Posterior vena cava (tissue), 2 donors: Measurements from ENCODE around the gene ZNF317. TPM values are rescaled to one million over a fixed set of nuclear protein-coding genes. Genes with fewer than 3 reads are reported as not detected.

Experiments used
- DNase-seq: peaks from one replicate; pipeline ENCODE4 v3.0.0-alpha.2; 2020; ENCODE audit warnings: low spot score
- intact Hi-C, 2 donors: fragments of 100-400 bp; cut with DNase I; formaldehyde crosslinking; loops; one replicate each; pipeline versions ENCODE4 v1.14.1 to v1.14.2; 2022 to 2023
- long read RNA-seq, 2 donors: library from polyadenylated mRNA; unstranded; transcript quantifications; one replicate each; pipeline ENCODE4 v2.0.0, GENCODE V29; 2020 to 2021
- total RNA-seq, 2 donors: library from RNA; stranded (reverse); fragmentation: NEBNext Ultra II Directional; extraction: Animal tissue kit (Norgen Biotek cat#: 25700); gene quantifications; one replicate each; pipeline ENCODE4 v1.2.1, GENCODE V29; 2021
- donor health status: DM: yes; HTN: yes; CAD: no.
- donor health status: DM: yes; HTN: yes; CAD: no.

ZNF317 gene
- 10 to 100 TPM; 16.5 to 22.7 TPM for total RNA-seq
- long read RNA-seq, donor 1, full-length matches to known transcripts = 5 of 8 reads
- long read RNA-seq, donor 1, partial matches to known transcripts = 0 of 8 reads
- long read RNA-seq, donor 1, other reads (novel, unspliced or antisense) = 3 of 8 reads
- long read RNA-seq, donor 2, full-length matches to known transcripts = 2 of 4 reads
- long read RNA-seq, donor 2, partial matches to known transcripts = 1 of 4 reads
- long read RNA-seq, donor 2, other reads (novel, unspliced or antisense) = 1 of 4 reads

DNA sequence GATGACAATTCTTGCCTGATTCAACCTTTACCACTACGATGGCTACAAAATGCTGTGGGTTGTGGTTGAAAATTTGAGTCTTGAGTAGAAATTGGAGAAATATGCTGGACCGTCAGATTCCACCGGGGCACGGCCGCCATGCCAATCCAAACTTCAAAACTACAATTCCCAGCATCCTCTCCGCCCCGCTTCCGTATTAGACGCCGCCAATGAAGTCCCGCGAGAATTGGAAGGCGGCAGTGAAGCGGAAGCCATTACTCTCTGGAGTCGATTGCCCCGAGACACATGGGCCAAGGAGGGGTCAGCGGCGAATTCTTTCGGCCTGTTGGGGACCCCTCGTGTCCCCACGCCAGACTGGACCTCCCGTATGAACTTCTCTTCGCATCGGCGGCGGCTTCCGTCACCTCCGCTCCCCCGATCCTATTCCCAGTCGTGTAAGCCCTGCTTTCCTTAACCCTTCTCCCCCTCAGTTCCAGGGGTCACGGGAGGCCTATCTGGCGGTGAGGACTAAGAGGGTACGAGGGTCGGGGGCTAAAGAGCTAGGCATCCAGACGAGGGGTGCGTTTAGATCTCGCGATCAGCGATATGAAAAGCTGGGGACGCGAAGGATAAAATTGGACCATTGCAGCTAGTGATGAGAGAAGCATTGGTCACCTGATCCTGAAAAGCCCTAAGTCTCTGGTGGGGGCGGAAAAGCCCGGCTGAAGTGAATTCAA is at the start of gene ZNF317:
Gene ZNF317 (plus strand): TSS at position 239 of the 716 bp plus-strand sequence. CDS start 15,620 bp downstream, outside the sequence.
- intact Hi-C loops = no loop called here
- DNase-seq = peak; percentile 97

DNA sequence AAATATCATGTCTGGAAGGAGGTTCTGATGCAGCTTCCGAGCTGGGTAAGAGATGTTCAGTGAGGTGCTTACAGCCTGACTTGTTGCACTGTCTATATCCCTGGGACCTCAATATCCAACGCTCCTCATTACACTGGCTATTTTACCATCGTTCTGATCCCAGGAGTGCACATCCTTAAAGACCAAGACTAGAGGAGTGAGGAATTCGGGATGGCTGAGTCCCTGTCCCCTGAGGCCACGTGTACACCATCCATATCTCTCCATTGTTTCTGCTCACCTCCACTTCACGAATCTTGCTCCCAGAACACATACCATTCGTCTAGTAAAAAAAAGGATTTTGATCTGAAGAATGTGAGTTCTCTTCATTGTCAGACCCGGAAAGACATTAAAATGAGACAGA is 32.8 kb upstream of the ZNF317 start, which contains the start of gene OR7G2:
Gene OR7G2 (minus strand): TSS at position 101 of the 400 bp plus-strand sequence. CDS start 4,232 bp downstream, outside the sequence.
- no peak for DNase-seq
- intact Hi-C loops = no loop called here

DNA sequence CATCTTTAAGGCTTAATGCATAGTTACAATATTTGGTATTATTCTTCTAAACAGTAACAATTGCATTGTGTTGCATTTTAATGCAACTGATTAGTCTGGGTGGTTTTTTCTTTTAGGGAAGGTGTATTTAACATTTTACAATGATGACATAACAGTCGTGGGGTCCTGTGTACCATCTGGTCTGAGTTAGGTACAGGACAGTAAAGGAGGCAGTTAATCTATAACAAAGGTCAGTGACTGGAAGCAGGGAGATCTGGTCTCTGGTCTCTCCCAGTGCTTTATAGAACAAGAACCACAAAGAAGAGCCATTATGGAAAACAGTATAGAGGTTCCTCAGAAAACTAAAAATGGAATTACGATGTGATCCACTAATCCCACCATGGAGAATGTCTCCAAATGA is 30.2 kb upstream of the ZNF317 start:
- DNase-seq = no peak
- intact Hi-C loops = no loop called here

GRCh38 chr19:9115307-9115813 is 24.8 kb upstream of the ZNF317 start, which contains the start of gene OR7G1:
TSS of gene OR7G1 (minus strand) at chr19:9115763. CDS start at chr19:9115763, 0 bp downstream.
- intact Hi-C loops = no loop called here
- DNase-seq = no peak

- DNase-seq = no peak
- intact Hi-C loops = no loop called here
Observed at GRCh38 chr19:9116547-9116946, 23.6 kb upstream of the ZNF317 start.

GRCh38 chr19:9126900-9127405 is 13.2 kb upstream of the ZNF317 start, which contains the start of gene OR7G3:
TSS of gene OR7G3 (minus strand) at chr19:9126950. CDS start at chr19:9126950, 0 bp downstream.
- intact Hi-C loops = no loop called here
- DNase-seq = no peak

DNA sequence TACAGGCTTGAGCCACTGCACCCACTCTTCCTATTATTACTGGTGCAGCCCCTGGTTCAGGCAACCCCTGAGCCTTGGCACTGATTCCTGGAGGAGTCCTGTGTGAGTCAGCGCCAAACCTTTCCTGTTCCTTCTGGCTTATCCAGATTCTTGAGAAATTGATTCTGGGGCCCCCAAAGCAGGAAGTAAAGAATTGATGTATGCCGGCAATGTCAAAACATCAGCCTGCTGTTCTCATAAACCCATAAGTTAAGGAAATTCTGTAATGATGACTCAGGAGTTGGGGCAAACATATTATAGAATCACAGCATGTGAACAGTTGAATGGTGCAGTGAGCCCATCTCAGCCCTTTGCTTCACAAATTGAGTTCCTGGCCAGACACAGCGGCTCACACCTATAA is 12.0 kb upstream of the ZNF317 start:
- DNase-seq = no peak
- intact Hi-C loops = no loop called here

DNA sequence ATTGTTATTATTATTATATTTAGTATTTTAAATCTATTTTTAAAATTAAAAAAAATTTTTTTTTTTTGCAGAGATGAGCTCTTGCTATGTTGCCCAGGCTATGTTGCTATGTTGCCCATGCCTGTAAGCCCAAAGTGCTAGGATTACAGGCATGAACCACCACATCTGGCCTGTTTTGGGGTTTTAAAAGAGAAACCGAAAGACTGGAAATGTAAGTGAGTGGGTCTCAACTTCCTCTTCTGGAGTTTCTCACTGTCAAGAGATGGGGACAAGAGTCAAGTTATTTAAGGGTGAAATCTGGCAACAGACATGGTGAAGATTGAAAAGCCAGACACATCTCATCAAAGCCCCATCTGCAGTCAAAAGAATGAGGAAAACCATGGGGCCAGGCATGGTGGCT is 9.2 kb upstream of the ZNF317 start:
- intact Hi-C loops = no loop called here
- no peak for DNase-seq

GRCh38 chr19:9132422-9132821 is 7.8 kb upstream of the ZNF317 start:
- DNase-seq = no peak
- intact Hi-C loops = no loop called here

DNA sequence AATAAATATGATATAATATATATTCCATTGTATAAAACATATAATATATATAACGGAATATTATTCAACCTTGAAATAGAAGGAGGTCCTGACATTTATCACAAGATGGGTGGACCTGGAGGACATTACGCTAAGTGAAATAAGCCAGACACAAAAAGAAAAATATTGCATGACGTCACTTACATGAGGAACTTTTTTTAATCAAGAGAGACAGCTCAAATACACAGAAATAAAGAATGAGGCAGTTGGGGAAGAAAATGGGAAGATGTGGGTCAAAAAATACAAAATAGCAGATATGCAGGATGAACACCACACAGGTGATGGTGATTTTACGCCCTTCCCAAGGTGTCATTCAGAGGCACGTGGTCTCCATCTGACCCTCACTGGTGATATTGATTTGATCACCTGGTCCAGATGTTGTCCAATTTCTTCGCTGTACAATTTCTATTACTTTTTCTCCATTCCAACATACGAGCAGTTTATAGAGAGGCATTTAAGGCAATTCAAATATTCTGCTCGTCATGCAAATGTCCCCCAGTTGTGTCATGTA is 513 bp upstream of the ZNF317 start:
- intact Hi-C loops = no loop called here
- DNase-seq = no peak

GRCh38 chr19:9144920-9145319 is 4.7 kb downstream of the ZNF317 start:
- intact Hi-C loops = no loop called here
- no peak for DNase-seq

- intact Hi-C loops = no loop called here
Observed at GRCh38 chr19:9146882-9147281, 6.7 kb downstream of the ZNF317 start.

DNA sequence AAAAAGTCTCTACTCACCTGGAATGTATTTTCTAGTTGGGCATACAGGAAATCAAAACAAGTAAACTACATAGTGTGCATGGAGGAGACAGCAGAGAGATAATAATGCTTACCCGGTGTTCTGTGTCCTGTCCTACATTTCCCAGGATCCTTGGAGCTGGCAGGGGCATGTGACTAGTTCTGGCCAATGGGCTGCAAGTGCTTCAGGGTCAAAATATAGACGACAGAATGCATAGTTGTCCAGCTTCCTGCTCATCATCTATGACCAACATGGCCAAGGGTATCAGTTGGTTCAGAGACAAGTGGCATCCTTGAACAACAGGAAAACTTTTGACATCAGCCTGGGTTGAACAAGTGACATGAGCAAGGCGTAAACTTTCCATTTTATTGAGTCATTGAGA is 8.5 kb downstream of the ZNF317 start:
- intact Hi-C loops = no loop called here

More at GRCh38 chr19:9146882-9147281, 6.7 kb downstream of the ZNF317 start:
- no peak for DNase-seq

GRCh38 chr19:9149997-9150396 is 9.8 kb downstream of the ZNF317 start:
- DNase-seq = no peak
- intact Hi-C loops = no loop called here

More for the DNA sequence above, 8.5 kb downstream of the ZNF317 start:
- no peak for DNase-seq

GRCh38 chr19:9150650-9151049 is 10.5 kb downstream of the ZNF317 start:
- intact Hi-C loops = no loop called here
- no peak for DNase-seq

- DNase-seq = no peak
- intact Hi-C loops = no loop called here
Observed at GRCh38 chr19:9151367-9151766, 11.2 kb downstream of the ZNF317 start.

GRCh38 chr19:9155591-9155990 is 15.4 kb downstream of the ZNF317 start:
- intact Hi-C loops = no loop called here
- no peak for DNase-seq

DNA sequence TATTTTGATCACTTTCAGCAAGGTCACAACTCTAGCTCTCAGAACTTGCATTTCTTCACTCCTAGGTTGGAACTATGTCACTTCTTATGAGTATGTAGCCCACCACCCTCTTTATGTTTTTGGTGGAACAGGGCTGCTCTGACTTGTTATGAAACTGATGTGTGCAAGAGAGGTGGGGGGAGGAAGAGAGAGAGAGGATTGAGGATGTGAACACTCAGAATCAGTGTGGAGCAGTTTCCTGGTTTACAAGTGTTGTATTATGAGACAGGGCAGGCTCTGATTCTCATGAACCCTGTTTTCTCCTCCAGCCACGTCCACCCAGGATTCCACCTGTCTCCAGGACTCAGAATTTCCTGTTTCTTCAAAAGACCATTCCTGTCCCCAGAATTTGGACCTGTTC is 16.1 kb downstream of the ZNF317 start:
- intact Hi-C loops = no loop called here
- no peak for DNase-seq

DNA sequence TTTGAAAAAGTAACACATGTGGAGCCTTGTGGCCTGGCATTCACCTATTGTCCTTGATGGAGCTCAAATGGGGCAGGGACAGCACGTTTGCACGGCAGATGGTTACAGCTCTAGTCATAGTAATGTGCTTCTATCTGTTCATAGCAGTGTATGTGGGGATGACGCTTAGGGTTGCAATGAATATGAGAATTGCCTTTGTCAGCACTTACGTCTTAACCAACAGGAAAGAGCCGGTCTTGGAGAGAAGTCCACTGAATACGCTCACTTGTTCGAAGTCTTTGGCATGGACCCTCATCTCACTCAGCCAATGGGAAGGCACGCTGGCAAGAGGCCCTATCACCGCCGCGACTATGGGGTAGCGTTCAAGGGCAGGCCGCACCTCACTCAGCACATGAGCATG is 19.7 kb downstream of the ZNF317 start:
- intact Hi-C loops = no loop called here
- no peak for DNase-seq

DNA sequence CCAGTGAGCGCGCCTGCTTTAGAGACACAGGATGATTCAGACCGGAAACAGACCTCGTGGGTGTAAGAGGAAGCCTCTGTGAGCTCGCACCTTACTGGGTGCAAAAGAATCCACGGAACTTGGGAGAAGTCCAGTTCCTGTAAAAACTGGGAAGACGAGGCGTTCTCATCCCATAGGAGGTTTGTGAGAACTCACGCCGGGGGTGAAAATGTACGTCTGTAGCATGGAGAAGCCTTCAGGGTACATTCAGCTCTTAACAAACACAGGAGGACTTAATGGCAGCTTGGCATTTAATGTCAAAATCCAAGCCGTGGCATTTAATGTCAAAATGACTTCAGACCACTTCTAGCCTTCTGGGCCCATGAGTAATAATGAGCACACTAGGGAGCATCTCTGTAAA is 21.2 kb downstream of the ZNF317 start:
- no peak for DNase-seq
- intact Hi-C loops = no loop called here
